CD8-positive, alpha-beta memory T cell (primary cell): ENCODE measurements around the gene SEPTIN5. TPM values are rescaled to one million over a fixed set of nuclear protein-coding genes. Genes with fewer than 3 reads are reported as not detected.

Source experiments
- polyA plus RNA-seq: library from polyadenylated mRNA; unstranded; fragments of 300-500 nt; fragmentation: Illumina TruSeq; gene quantifications from one replicate; pipeline ENCODE4 v1.2.3, GENCODE V29; 2021
- total RNA-seq, 2 experiments: library from RNA; stranded (reverse); gene quantifications; one replicate each; pipeline ENCODE4 v1.2.3, GENCODE V29; 2021

The SEPTIN5 gene
- total and polyA plus RNA-seq, 3 experiments from 2014 or later, result 0.20 to 0.38 TPM; not detected in 1

Other genes with a start within 250 kb of the SEPTIN5 start
- gene UFD1, start 235.3 kb upstream of the SEPTIN5 start, total RNA-seq, result 10 to 100 TPM; 87.3 to 88.8 TPM
- gene UFD1, start 235.3 kb upstream of the SEPTIN5 start, polyA plus RNA-seq, result 82.7 TPM
- 100 to 1,000 TPM in 1 of 2 experiments, 10 to 100 TPM in 1; 99.0 to 101 TPM for gene CDC45, start 234.6 kb upstream of the SEPTIN5 start, total RNA-seq
- 0.17 TPM for gene CDC45, start 234.6 kb upstream of the SEPTIN5 start, polyA plus RNA-seq
- not detected for gene CLDN5, start 190.1 kb upstream of the SEPTIN5 start, total RNA-seq
- gene CLDN5, start 190.1 kb upstream of the SEPTIN5 start, polyA plus RNA-seq, result not detected
- not detected for gene GP1BB, start 9.0 kb downstream of the SEPTIN5 start, total RNA-seq
- gene GP1BB, start 9.0 kb downstream of the SEPTIN5 start, polyA plus RNA-seq, result not detected
- not detected for gene TBX1, start 46.3 kb downstream of the SEPTIN5 start, total RNA-seq
- gene TBX1, start 46.3 kb downstream of the SEPTIN5 start, polyA plus RNA-seq, result not detected
- 10 to 100 TPM; 16.6 to 17.9 TPM for gene GNB1L, start 140.4 kb downstream of the SEPTIN5 start, total RNA-seq
- 14.2 TPM for gene GNB1L, start 140.4 kb downstream of the SEPTIN5 start, polyA plus RNA-seq
- 10 to 100 TPM; 18.1 to 23.2 TPM for gene RTL10, start 140.4 kb downstream of the SEPTIN5 start, total RNA-seq
- gene RTL10, start 140.4 kb downstream of the SEPTIN5 start, polyA plus RNA-seq, result 10.8 TPM
- gene COMT, start 227.3 kb downstream of the SEPTIN5 start, total RNA-seq, result 10 to 100 TPM; 89.3 to 93.7 TPM
- 92.7 TPM for gene COMT, start 227.3 kb downstream of the SEPTIN5 start, polyA plus RNA-seq
- gene TXNRD2, start 227.3 kb downstream of the SEPTIN5 start, total RNA-seq, result 10 to 100 TPM; 27.6 to 27.9 TPM
- 13.8 TPM for gene TXNRD2, start 227.3 kb downstream of the SEPTIN5 start, polyA plus RNA-seq